Measurements from ENCODE around the gene GJD2. TPM values are rescaled to one million over a fixed set of nuclear protein-coding genes. Genes with fewer than 3 reads are reported as not detected.

The GJD2 gene
- total RNA-seq, 1 donor from 2014 or later: not detected

- no peak for DNase-seq
These were observed 30.3 kb downstream of the GJD2 start for GRCh38 chr15:34724481-34724880.

DNA sequence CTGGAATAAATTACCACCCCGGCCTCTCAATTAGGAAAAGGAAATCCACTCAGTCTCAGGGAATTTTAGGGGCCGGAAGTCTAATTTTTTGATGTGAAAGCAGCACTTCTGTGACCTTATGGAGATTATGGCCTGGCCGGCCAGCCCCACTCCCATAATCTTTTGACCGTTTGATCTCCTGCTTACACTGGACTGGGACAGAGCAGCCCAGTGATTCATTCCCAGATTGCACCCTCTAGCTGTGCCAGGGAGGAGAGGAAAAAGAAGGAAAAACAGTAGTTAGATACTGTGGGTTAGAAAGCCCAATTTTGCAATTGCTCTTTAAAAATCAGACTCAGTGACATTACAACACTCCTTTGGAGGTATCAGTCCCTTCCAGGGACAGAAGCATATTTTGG lies 32.4 kb downstream of the GJD2 start:
- no peak for DNase-seq

GRCh38 chr15:34721802-34722438 lies 32.9 kb downstream of the GJD2 start:
- DNase-seq: no peak

DNA sequence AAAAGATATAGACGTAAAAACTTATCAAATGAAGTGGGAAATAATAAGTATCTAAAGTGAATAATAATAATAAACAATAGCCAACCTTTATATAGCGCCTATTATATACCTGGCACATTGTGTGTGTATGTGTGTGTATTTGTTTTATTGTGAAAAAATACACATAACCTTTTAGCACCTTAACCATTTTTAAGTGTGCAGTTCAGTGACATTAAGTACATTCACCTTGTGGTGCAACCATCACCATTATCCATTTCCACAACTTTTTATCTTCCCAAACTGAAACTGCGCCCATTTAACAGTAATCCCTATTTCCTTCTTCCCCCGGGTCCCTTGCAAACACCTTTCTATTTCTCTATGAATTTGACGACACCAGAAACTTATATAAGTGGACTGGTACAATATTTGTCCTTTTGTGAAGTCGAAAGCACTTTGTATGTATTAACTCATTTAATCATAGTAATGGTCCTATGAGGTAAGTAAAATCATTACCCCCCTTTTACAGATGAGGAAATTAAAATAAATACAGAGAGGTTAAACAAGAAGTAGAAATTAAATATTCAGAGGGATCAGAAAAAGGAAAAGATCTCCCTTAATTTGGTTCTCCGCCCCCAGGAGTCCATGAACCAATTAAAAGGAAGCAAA lies 33.5 kb downstream of the GJD2 start:
- no peak for DNase-seq

- no peak for DNase-seq
These were observed 35.1 kb downstream of the GJD2 start for GRCh38 chr15:34719695-34720094.

DNA sequence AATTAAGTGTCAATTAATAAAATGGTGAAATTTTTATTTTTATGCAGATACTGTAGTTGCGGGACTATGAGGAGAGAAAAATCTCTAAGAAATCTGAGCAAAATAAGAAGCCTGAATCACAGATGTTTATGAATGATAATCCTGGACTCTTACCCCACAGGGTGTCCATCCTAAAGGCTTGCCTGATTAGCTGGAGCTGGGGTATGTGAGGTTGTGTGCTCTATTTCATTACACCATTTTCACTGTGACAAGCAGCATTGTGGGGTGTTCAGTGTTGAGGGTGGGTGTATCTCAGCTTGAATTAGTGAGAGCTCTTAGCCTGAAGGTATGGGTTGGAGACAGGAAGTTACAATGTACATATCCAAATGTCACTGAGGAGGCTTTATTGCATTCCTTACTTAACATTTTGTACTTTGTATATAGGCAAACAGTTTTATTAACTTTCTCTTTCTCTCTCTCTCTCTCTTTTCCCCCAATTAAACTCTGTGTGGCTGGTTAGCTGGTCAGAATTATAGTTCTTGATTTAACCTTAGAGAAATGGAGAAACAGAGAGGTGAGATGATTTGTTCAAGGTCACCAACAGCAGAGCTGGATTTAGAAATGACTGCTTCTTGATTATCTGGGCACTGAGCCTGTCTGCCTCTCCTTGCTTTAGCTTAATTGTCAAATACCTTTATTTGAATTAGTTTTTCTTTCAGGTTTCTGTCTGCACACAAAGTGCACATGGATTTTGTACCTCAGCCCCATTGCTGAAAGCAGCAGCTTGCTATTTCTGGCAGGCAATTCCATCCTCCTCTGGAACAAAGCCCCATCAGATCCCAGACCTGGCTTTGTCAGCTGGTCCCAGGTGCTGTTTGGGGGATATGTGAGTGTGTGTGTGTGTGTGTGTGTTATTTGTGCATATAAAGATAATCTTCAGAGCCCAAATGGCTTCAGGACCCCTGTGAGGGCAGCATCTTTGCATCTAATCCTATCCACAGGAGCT lies 35.8 kb downstream of the GJD2 start:
- no peak for DNase-seq

- DNase-seq: no peak
These were observed 37.1 kb downstream of the GJD2 start for GRCh38 chr15:34717729-34718128.

DNA sequence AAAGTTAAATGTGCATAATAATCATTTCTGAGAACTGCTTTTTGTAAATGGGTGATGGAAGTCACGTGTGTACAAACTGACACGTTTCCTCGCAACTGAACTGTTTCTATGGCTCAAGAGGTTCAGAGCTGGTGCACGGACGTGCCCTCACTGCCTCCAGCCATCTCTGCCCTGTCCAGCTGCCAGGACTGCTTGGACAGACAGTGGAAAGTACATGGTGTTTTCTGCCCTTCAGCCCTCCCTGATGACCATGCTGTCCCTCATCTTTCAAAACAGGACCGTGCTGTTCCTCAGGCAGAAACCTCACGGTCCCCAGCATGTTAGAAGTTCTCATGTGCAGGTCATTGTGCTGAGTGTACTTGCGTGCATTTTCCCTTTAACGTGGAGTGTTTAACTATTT lies 38.7 kb downstream of the GJD2 start:
- DNase-seq: no peak

DNA sequence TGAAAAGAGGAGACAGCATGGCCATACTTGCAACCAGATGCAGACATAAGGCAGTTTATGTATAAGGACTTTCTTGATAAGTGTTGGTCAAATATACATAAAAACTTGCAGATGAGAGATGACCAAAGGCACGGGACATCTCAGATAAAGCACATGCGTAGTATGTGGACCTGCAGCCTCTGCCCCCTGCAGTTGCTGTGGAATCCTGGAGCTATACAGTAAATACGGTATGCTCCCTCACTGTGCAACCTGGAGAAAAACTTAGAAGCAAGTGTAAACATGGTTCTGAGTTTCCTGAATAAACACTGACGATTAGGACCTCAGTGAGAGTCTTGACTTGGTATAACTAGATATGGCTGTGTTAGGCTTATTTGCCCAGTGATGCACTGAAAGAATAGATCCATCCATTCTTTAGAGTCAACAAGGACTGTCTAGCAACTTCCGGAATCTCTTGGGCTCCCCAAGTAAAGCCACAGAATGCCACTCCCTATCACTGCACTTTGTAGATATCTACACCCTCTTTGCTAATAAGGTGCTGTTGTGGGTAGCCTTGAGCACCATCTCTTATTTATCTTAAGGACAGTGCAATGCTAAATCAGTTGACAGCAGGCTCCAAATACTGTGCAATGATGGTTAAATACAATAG lies 40.2 kb downstream of the GJD2 start:
- no peak for DNase-seq

GRCh38 chr15:34713635-34714034 lies 41.2 kb downstream of the GJD2 start:
- no peak for DNase-seq

DNA sequence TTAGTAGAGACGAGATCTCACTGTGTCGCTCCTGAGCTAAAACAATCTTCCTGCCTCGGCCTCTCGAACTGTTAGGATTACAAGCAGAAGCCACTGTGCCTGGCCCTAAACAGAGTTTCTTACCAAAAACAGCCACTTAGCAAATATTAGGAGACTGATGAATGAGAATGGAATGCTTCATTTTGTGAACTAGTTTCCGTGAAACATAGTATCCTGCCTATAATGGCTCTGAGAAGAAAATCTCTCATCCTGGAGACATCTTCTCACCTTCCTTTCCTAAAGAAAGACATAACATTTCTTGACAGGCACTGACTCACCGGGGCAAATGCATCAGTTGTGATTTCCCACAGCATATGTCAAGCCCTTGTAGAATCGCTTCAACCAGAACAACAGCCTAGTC lies 44.9 kb downstream of the GJD2 start:
- DNase-seq: no peak

- DNase-seq: no peak
These were observed 46.4 kb downstream of the GJD2 start for GRCh38 chr15:34708422-34708821.

- DNase-seq: no peak
These were observed 53.3 kb downstream of the GJD2 start for GRCh38 chr15:34701536-34701935.

Other genes starting within 250 kb of the GJD2 start
- gene GOLGA8B, start 171.3 kb downstream of the GJD2 start, total RNA-seq: 12.3 TPM
- 126 TPM for gene ACTC1, start 40.6 kb upstream of the GJD2 start, total RNA-seq
- 28.3 TPM for gene AQR, start 214.7 kb upstream of the GJD2 start, total RNA-seq
- 59.4 TPM for gene ZNF770, start 233.3 kb upstream of the GJD2 start, total RNA-seq

Data from skin of body (tissue), 2 donors.